ENCODE results near the gene ABCA9. TPM values are rescaled to one million over a fixed set of nuclear protein-coding genes. Genes with fewer than 3 reads are reported as not detected.
A peak's percentile ranks its signal among the peaks of the same experiment; 100 is the strongest.

Gene ABCA9
- total and polyA plus RNA-seq, 9 of the 15 experiments (the other 6 are each of a cell fraction or from before 2014, with no cell fraction given): 0.04 TPM; not detected in 8

GRCh38 chr17:69103557-69104233, 43.0 kb upstream of the ABCA9 start (continued):
- TF ChIP-seq, protein P1, sequence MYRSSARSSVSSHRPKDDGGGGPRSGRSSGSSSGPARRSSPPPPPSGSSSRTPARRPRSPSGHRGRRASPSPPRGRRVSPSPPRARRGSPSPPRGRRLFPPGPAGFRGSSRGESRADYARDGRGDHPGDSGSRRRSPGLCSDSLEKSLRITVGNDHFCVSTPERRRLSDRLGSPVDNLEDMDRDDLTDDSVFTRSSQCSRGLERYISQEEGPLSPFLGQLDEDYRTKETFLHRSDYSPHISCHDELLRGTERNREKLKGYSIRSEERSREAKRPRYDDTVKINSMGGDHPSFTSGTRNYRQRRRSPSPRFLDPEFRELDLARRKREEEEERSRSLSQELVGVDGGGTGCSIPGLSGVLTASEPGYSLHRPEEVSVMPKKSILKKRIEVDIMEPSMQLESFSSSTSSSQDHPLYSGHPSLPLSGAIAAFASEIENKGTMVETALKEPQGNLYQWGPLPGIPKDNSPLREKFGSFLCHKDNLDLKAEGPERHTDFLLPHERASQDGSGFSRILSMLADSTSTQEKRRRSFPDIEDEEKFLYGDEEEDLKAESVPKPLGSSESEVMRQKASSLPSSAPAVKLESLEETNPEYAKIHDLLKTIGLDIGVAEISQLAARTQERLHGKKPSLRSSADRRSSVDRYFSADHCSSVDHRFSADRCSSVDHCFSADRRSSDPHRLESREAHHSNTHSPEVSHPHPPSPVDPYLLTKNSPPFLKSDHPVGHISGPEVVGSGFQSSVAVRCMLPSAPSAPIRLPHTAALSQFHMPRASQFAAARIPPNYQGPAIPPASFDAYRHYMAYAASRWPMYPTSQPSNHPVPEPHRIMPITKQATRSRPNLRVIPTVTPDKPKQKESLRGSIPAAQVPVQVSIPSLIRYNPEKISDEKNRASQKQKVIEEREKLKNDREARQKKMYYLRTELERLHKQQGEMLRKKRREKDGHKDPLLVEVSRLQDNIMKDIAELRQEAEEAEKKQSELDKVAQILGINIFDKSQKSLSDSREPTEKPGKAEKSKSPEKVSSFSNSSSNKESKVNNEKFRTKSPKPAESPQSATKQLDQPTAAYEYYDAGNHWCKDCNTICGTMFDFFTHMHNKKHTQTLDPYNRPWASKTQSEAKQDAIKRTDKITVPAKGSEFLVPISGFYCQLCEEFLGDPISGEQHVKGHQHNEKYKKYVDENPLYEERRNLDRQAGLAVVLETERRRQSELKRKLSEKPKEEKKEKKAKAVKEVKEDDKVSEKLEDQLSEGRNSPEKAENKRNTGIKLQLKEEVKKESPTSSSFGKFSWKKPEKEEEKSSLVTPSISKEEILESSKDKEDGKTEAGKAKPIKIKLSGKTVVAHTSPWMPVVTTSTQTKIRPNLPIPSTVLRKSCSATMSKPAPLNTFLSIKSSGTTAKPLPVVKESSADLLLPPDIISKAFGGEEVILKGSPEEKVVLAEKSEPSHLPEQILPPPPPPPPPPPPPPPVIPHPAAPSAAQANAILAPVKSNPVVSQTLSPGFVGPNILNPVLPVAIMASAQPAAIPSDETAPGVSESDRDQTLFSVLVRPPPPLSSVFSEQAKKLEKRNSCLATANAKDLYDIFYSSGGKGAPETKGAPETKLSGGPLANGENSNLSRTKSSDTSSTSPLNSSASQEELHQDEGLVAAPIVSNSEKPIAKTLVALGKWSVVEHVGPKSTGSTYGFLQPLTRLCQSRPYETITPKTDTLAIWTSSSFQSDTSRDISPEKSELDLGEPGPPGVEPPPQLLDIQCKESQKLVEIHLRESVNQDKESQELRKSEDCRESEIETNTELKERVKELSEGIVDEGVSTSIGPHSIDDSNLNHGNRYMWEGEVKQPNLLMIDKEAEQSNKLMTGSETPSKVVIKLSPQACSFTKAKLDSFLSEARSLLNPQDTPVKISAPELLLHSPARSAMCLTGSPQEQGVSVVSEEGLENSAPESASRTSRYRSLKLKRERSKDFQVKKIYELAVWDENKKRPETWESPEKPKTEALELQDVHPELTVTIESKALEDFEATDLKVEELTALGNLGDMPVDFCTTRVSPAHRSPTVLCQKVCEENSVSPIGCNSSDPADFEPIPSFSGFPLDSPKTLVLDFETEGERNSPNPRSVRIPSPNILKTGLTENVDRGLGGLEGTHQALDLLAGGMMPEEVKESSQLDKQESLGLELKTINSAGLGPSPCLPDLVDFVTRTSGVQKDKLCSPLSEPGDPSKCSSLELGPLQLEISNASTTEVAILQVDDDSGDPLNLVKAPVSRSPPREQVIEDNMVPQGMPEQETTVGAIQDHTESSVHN (IDR thresholded peaks at IDR 0.05; ENCODE audit: borderline replicate concordance in 1 of 2, low read depth in 1 of 2): no peak
- TF ChIP-seq FIP1L1 (IDR thresholded peaks at IDR 0.05; ENCODE audit: low read depth, low read length, poor library complexity, severe bottlenecking): no peak
- no peak for TF ChIP-seq POLR3A (IDR thresholded peaks at IDR 0.05; ENCODE audit: borderline replicate concordance, extremely low read depth, insufficient read depth, insufficient read length)
- TF ChIP-seq POU5F1 (IDR thresholded peaks at IDR 0.05; ENCODE audit: borderline replicate concordance, low read depth, low read length, partially characterized antibody): no peak
- TF ChIP-seq, protein P2, sequence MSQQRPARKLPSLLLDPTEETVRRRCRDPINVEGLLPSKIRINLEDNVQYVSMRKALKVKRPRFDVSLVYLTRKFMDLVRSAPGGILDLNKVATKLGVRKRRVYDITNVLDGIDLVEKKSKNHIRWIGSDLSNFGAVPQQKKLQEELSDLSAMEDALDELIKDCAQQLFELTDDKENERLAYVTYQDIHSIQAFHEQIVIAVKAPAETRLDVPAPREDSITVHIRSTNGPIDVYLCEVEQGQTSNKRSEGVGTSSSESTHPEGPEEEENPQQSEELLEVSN (IDR thresholded peaks at IDR 0.05; ENCODE audit: borderline replicate concordance in 1 of 2, extremely low read depth in 1 of 2, insufficient read depth in 1 of 2, insufficient read length in 1 of 2, low read depth in 1 of 2, low read length in 1 of 2, poor library complexity in 1 of 2, severe bottlenecking in 1 of 2): no peak
- no peak for TF ChIP-seq E4F1 (CRISPR knock-in tag; IDR thresholded peaks at IDR 0.05; ENCODE audit: borderline replicate concordance)
- no peak for TF ChIP-seq ARNT (IDR thresholded peaks at IDR 0.05)
- peak; percentile 56 to 81; a peak in 2 of 4 replicates for TF ChIP-seq TRIM24 (IDR thresholded peaks at IDR 0.05)
